ENCODE data around the gene LRP1B.

DNA sequence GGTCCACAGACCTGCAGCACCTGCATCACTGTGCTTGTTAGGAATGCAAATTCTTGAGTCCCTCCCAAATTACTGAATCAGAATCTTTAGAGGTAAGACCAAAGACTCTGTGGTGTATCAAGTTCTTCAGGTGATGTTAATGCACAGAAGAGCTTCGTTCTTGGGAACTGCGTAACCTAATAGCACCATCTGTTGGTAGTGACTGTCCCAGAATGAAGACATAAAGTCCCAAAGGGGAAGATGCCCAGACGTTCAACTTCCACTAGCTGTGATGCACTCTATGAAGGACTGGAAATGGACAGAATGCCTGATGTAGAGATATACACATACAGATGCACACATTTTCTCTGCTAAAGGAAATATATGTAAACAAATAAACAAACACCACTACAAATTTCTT lies 576.0 kb downstream of the LRP1B start:
- TF ChIP-seq, protein P1, sequence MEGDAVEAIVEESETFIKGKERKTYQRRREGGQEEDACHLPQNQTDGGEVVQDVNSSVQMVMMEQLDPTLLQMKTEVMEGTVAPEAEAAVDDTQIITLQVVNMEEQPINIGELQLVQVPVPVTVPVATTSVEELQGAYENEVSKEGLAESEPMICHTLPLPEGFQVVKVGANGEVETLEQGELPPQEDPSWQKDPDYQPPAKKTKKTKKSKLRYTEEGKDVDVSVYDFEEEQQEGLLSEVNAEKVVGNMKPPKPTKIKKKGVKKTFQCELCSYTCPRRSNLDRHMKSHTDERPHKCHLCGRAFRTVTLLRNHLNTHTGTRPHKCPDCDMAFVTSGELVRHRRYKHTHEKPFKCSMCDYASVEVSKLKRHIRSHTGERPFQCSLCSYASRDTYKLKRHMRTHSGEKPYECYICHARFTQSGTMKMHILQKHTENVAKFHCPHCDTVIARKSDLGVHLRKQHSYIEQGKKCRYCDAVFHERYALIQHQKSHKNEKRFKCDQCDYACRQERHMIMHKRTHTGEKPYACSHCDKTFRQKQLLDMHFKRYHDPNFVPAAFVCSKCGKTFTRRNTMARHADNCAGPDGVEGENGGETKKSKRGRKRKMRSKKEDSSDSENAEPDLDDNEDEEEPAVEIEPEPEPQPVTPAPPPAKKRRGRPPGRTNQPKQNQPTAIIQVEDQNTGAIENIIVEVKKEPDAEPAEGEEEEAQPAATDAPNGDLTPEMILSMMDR (conservative IDR thresholded peaks at IDR 0.05 in 1 of 2, IDR thresholded peaks at IDR 0.05 in 1 of 2; ENCODE audit: extremely low read depth in 1 of 2, insufficient read depth in 1 of 2, low read depth in 1 of 2, low read length in 2 of 2) = peak; percentile 34 to 70
- no peak for TF ChIP-seq EZH2 (IDR thresholded peaks at IDR 0.05; ENCODE audit: borderline replicate concordance, low read length)
